ENCODE data around the gene WDPCP. TPM values are rescaled to one million over a fixed set of nuclear protein-coding genes. Genes with fewer than 3 reads are reported as not detected.

Gene WDPCP
- total and polyA plus RNA-seq, 2 of the 4 experiments (the other 2 are of a cell fraction), result 2.2 to 10.2 TPM

GRCh38 chr2:63189026-63189425, 399.3 kb downstream of the WDPCP start:
- Histone ChIP-seq H3K9me3 (ENCODE audit: control insufficient read depth, insufficient read depth, low read length) (no peaks in the 10 kb centered on the region), H3K27ac (ENCODE audit: insufficient read depth, low read length) (no peak overlapping the region), H3K27me3 (ENCODE audit: control insufficient read depth, insufficient read depth, low read length) (no peaks in the 10 kb centered on the region), H3K23ac (ENCODE audit: low read depth, low read length) (no peak overlapping the region), H3K4me1 (ENCODE audit: control insufficient read depth, insufficient read depth, low read length) (no peaks in the 10 kb centered on the region), H3K4me2 (ENCODE audit: low read depth, low read length) (no peak overlapping the region; the same call in 1 of the 2 replicates), H4K91ac (ENCODE audit: insufficient read depth, low read depth, low read length) (no peak overlapping the region), H3K56ac (ENCODE audit: extremely low read depth, insufficient read depth, low read length) (no peak overlapping the region), H3K4me3 (ENCODE audit: insufficient read depth, low read depth, low read length) (no peak overlapping the region), H4K8ac (ENCODE audit: low read depth in 2 of 2, low read length in 2 of 2) (no peak overlapping the region), H2BK15ac (ENCODE audit: low read depth, low read length) (no peak overlapping the region), H3K14ac (replicated peaks; ENCODE audit: low read depth, low read length) (no peak overlapping the region), H3K9ac (ENCODE audit: low read depth, low read length) (no peak overlapping the region), H3K18ac (ENCODE audit: low read depth, low read length) (no peak overlapping the region), H3K4ac (ENCODE audit: low read depth, low read length) (no peak overlapping the region), H2AFZ (replicated peaks; ENCODE audit: low read length, poor library complexity) (no peak overlapping the region), H2AK9ac (replicated peaks; ENCODE audit: low read depth, low read length, poor library complexity) (no peak overlapping the region), H2BK20ac (ENCODE audit: low read depth, low read length) (no peak overlapping the region), H3K9me1 (ENCODE audit: insufficient read depth, low read length) (no peaks in the 10 kb centered on the region), H4K5ac (ENCODE audit: low read depth, low read length) (no peak overlapping the region), H2BK120ac (ENCODE audit: low read depth, low read length) (no peak overlapping the region), H3K36me3 (ENCODE audit: control insufficient read depth, insufficient read depth, low read length) (no peaks in the 10 kb centered on the region), H4K20me1 (ENCODE audit: insufficient read depth, low read length) (no peaks in the 10 kb centered on the region), H2BK5ac (ENCODE audit: low read depth, low read length, poor library complexity, severe bottlenecking) (no peak overlapping the region), H2AK5ac (ENCODE audit: low read depth, low read length) (no peak overlapping the region), H3K79me1 (ENCODE audit: low read depth in 1 of 2, low read length in 2 of 2) (no peaks in the 10 kb centered on the region)
- in situ Hi-C loops (cut with MboI; ENCODE audit: low sequenced_read_pairs) (loop anchor here (25.0 kb wide), 1 partner anchor 402 kb away; no protein-coding TSS in a partner anchor), intact Hi-C loops (cut with micrococcal nuclease) (loop anchor here (1.0 to 10.0 kb wide), 3 partner anchors 296 to 732 kb away; no protein-coding TSS in a partner anchor), dilution Hi-C loops (cut with HindIII; ENCODE audit: low sequenced_read_pairs, unreplicated experiment) (no loop called here)
- DNase-seq (peak; percentile 44), ATAC-seq (ENCODE audit: low read depth) (peak; percentile 94)
- ChIA-PET POLR2A (ENCODE audit: unreplicated experiment) (no interaction called here), CTCF (no interaction called here)
- TF ChIP-seq SMC3 (IDR thresholded peaks at IDR 0.05; ENCODE audit: low read depth, low read length) (peak; percentile 52), FOS (IDR thresholded peaks at IDR 0.05; ENCODE audit: low read depth, low read length) (no peak), RCOR1 (IDR thresholded peaks at IDR 0.05; ENCODE audit: insufficient replicate concordance, low read length) (no peak), CTCF (conservative IDR thresholded peaks at IDR 0.05; ENCODE audit: low read depth, low read length) (peak; percentile 65), MXI1 (IDR thresholded peaks at IDR 0.05; ENCODE audit: borderline replicate concordance, low read depth, low read length) (no peak), NFE2L2 (IDR thresholded peaks at IDR 0.05; ENCODE audit: low read depth, low read length) (no peak), ELK1 (IDR thresholded peaks at IDR 0.05; ENCODE audit: borderline replicate concordance, low read depth, low read length) (no peak), RAD21 (IDR thresholded peaks at IDR 0.05; ENCODE audit: low read length) (peak; percentile 66), POLR2A (IDR thresholded peaks at IDR 0.05; ENCODE audit: low read depth, low read length) (no peak), RFX5 (IDR thresholded peaks at IDR 0.05; ENCODE audit: low read depth, low read length) (no peak), CEBPB (IDR thresholded peaks at IDR 0.05; ENCODE audit: low read depth, low read length) (no peak), USF2 (IDR thresholded peaks at IDR 0.05; ENCODE audit: low read depth, low read length) (no peak), CHD1 (IDR thresholded peaks at IDR 0.05; ENCODE audit: low read depth, low read length) (no peak), MAZ (IDR thresholded peaks at IDR 0.05; ENCODE audit: borderline replicate concordance, low read depth, low read length) (no peak), BHLHE40 (IDR thresholded peaks at IDR 0.05; ENCODE audit: low read depth, low read length) (no peak), MAFK (IDR thresholded peaks at IDR 0.05; ENCODE audit: low read depth, low read length) (no peak)
- WGBS, 2 experiments (ENCODE audit: extremely low coverage in 2 of 2, insufficient read length in 1 of 2), result 13% methylated on average over 1 of the region's 4 CpGs; no CpG with 5 or more reads in 1 of the 2 experiments
- no TSS peak for BruUV-seq (replicated peaks)

All from IMR-90 (cell line).